Calu3 (cell line): Measurements from ENCODE around the gene UBE2O. TPM values are rescaled to one million over a fixed set of nuclear protein-coding genes. Genes with fewer than 3 reads are reported as not detected.
A peak's percentile ranks its signal among the peaks of the same experiment; 100 is the strongest.

Source experiments
- BruUV-seq: library from RNA; stranded (reverse); fragments of 400-500 nt; replicated peaks from 2 replicates; lab custom pipeline; 2021; lab: Mats Ljungman, UMichigan
- CTCF ChIA-PET: fragments of 300-600 bp; sonication (Branson Sonifier 250); formaldehyde crosslinking; loops from one replicate; lab custom pipeline; 2022; ENCODE audit warnings: antibody characterized with exemption; lab: Charles Lee
- DNase-seq: peaks from one replicate; pipeline ENCODE4 v3.0.0; 2022
- H3K27ac Mint-ChIP-seq: one replicate; pipeline ENCODE4 v1.8.0; 2022; ENCODE audit warnings: mixed read lengths; ENCODE audit not compliant: unreplicated experiment
- H3K27me3 Mint-ChIP-seq: one replicate; pipeline ENCODE4 v1.8.0; 2022; ENCODE audit warnings: mixed read lengths; ENCODE audit not compliant: unreplicated experiment
- H3K36me3 Mint-ChIP-seq: one replicate; pipeline ENCODE4 v1.8.0; 2022; ENCODE audit warnings: mild to moderate bottlenecking, moderate library complexity, mixed read lengths; ENCODE audit not compliant: insufficient read depth, unreplicated experiment
- H3K4me1 Mint-ChIP-seq: one replicate; pipeline ENCODE4 v1.8.0; 2022; ENCODE audit warnings: mild to moderate bottlenecking, low read depth, mixed read lengths; ENCODE audit not compliant: unreplicated experiment
- H3K4me3 Mint-ChIP-seq: one replicate; pipeline ENCODE4 v1.8.0; 2022; ENCODE audit warnings: mild to moderate bottlenecking, low read depth, moderate library complexity, mixed read lengths; ENCODE audit not compliant: unreplicated experiment
- H3K9me3 Mint-ChIP-seq: one replicate; pipeline ENCODE4 v1.8.0; 2022; ENCODE audit warnings: low read depth, mixed read lengths; ENCODE audit not compliant: unreplicated experiment
- CTCF ChIP-seq: fragments of 200-600 bp; IDR thresholded peaks from one replicate; pipeline ENCODE4 v1.8.0; 2022; ENCODE audit warnings: antibody characterized with exemption; ENCODE audit not compliant: unreplicated experiment
- intact Hi-C: fragments of 100-400 bp; cut with micrococcal nuclease; formaldehyde crosslinking; loops from one replicate; pipeline ENCODE4 v1.10.0; 2022; ENCODE audit not compliant: unreplicated experiment
- total RNA-seq: library from RNA; stranded (reverse); gene quantifications from 2 replicates; pipeline ENCODE4 v1.2.3, GENCODE V29; 2022

The UBE2O gene
- total RNA-seq, 1 experiment from 2014 or later: 29.0 TPM

GRCh38 chr17:76500074-76500746, 47.3 kb upstream of the UBE2O start:
- H3K27ac Mint-ChIP-seq: peak overlapping the region; percentile 19
- H3K4me3 Mint-ChIP-seq: peak overlapping the region; percentile 88
- intact Hi-C loops: loop anchor here (5.0 kb wide), 1 partner anchor 93 kb away; no protein-coding TSS in a partner anchor
- H3K36me3 Mint-ChIP-seq: peaks cover 26% of the 10 kb centered on the region
- H3K4me1 Mint-ChIP-seq: peaks cover 44% of the 10 kb centered on the region
- DNase-seq: no peak
- no peak for TF ChIP-seq CTCF
- no peaks in the 10 kb centered on the region for H3K9me3 Mint-ChIP-seq
- no peaks in the 10 kb centered on the region for H3K27me3 Mint-ChIP-seq
- CTCF ChIA-PET: interaction anchor here (0.5 to 1.0 kb wide), 3 partner anchors 42 to 752 kb away, joined by 3 read pairs; no protein-coding TSS in a partner anchor
- TSS peak; percentile 19 for BruUV-seq

GRCh38 chr17:76499267-76499667, 46.3 kb upstream of the UBE2O start:
- no TSS peak for BruUV-seq
- CTCF ChIA-PET: interaction anchor here (1.0 kb wide), 2 partner anchors 8 to 101 kb away, joined by 3 read pairs; no protein-coding TSS in a partner anchor
- DNase-seq: no peak
- Mint-ChIP-seq H3K27me3 (no peaks in the 10 kb centered on the region), H3K36me3 (peaks cover 26% of the 10 kb centered on the region), H3K4me1 (peaks cover 44% of the 10 kb centered on the region), H3K9me3 (no peaks in the 10 kb centered on the region), H3K4me3 (peak overlapping the region; percentile 88), H3K27ac (no peak overlapping the region)
- intact Hi-C loops: no loop called here
- TF ChIP-seq CTCF: no peak

GRCh38 chr17:76498876-76499251, 45.9 kb upstream of the UBE2O start:
- Mint-ChIP-seq H3K9me3 (no peaks in the 10 kb centered on the region), H3K36me3 (peaks cover 26% of the 10 kb centered on the region), H3K4me3 (peak overlapping the region; percentile 88), H3K27ac (no peak overlapping the region), H3K27me3 (no peaks in the 10 kb centered on the region), H3K4me1 (peaks cover 44% of the 10 kb centered on the region)
- CTCF ChIA-PET: interaction anchor here (1.0 kb wide), 1 partner anchor 9 kb away, joined by 3 read pairs; no protein-coding TSS in a partner anchor
- no TSS peak for BruUV-seq
- DNase-seq: no peak
- TF ChIP-seq CTCF: no peak
- intact Hi-C loops: no loop called here

GRCh38 chr17:76497979-76498875, 45.3 kb upstream of the UBE2O start:
- intact Hi-C loops: no loop called here
- no peaks in the 10 kb centered on the region for H3K27me3 Mint-ChIP-seq
- H3K4me3 Mint-ChIP-seq: peak overlapping the region; percentile 17
- no peak for TF ChIP-seq CTCF
- peaks cover 49% of the 10 kb centered on the region for H3K4me1 Mint-ChIP-seq
- H3K9me3 Mint-ChIP-seq: no peaks in the 10 kb centered on the region
- no TSS peak for BruUV-seq
- H3K27ac Mint-ChIP-seq: no peak overlapping the region
- H3K36me3 Mint-ChIP-seq: peaks cover 26% of the 10 kb centered on the region
- CTCF ChIA-PET: interaction anchor here (1.0 kb wide), 1 partner anchor 10 kb away, joined by 3 read pairs; no protein-coding TSS in a partner anchor
- DNase-seq: no peak
